OCI-LY7 (cell line): ENCODE results near the gene ZBTB9. TPM values are rescaled to one million over a fixed set of nuclear protein-coding genes. Genes with fewer than 3 reads are reported as not detected.
A peak's percentile ranks its signal among the peaks of the same experiment; 100 is the strongest.

Experiments
- BruUV-seq: library from RNA; stranded (reverse); fragments of 400-500 nt; replicated peaks from 2 replicates; lab custom pipeline; 2021; lab: Mats Ljungman, UMichigan
- CTCF ChIA-PET: fragments of 300-600 bp; sonication (Branson Sonifier 250); formaldehyde crosslinking; loops from one replicate; lab custom pipeline; 2022; ENCODE audit warnings: antibody characterized with exemption; ENCODE audit not compliant: unreplicated experiment; lab: Charles Lee
- POLR2A ChIA-PET: fragments of 300-600 bp; sonication (Branson Sonifier 250); formaldehyde crosslinking; loops from one replicate; lab custom pipeline; 2022; ENCODE audit warnings: antibody characterized with exemption; lab: Charles Lee
- DNase-seq: peaks from one replicate; pipeline ENCODE4 v3.0.0-alpha.2; 2015; ENCODE audit warnings: low spot score
- H2AFZ ChIP-seq: fragments of 200-600 bp; sonication (generic), shearing (Covaris generic); 2 replicates; pipeline ENCODE4 v1.6.1; 2014; ENCODE audit warnings: mild to moderate bottlenecking, antibody characterized with exemption, low read length, moderate library complexity
- H3K27ac ChIP-seq: fragments of 200-600 bp; sonication (generic); 2 replicates; pipeline ENCODE4 v1.5.1; 2014; ENCODE audit warnings: mixed run types, low read depth, mild to moderate bottlenecking, moderate library complexity, low read length, inconsistent platforms; ENCODE audit not compliant: poor library complexity, severe bottlenecking
- H3K36me3 ChIP-seq: fragments of 200-600 bp; sonication (generic); 2 replicates; pipeline ENCODE4 v1.6.1; 2014; ENCODE audit warnings: mild to moderate bottlenecking, antibody characterized with exemption, low read length, moderate library complexity, mixed read lengths; ENCODE audit not compliant: insufficient read depth
- H3K4me1 ChIP-seq: fragments of 200-600 bp; sonication (generic); 2 replicates; pipeline ENCODE4 v1.5.1; 2014; ENCODE audit warnings: mild to moderate bottlenecking, low read length; ENCODE audit not compliant: insufficient read depth, poor library complexity, severe bottlenecking
- H3K4me2 ChIP-seq: fragments of 200-600 bp; sonication (generic); 2 replicates; pipeline ENCODE4 v1.6.1; 2014; ENCODE audit warnings: mild to moderate bottlenecking, low read length
- H3K4me3 ChIP-seq: fragments of 200-600 bp; sonication (generic); 2 replicates; pipeline ENCODE4 v1.5.1; 2014; ENCODE audit warnings: mild to moderate bottlenecking, low read depth, low read length; ENCODE audit not compliant: poor library complexity, severe bottlenecking
- H3K79me2 ChIP-seq: fragments of 200-600 bp; sonication (generic); 2 replicates; pipeline ENCODE4 v1.6.1; 2016; ENCODE audit warnings: low read depth, mild to moderate bottlenecking, low read length, moderate library complexity, mixed read lengths; ENCODE audit not compliant: insufficient read depth
- H3K9me2 ChIP-seq: fragments of 200-600 bp; sonication (generic); 2 replicates; pipeline ENCODE4 v1.6.1; 2016; ENCODE audit warnings: mild to moderate bottlenecking, low read length, mixed read lengths; ENCODE audit not compliant: insufficient read depth
- H3K9me3 ChIP-seq: fragments of 200-600 bp; sonication (generic); 2 replicates; pipeline ENCODE4 v1.6.1; 2014; ENCODE audit warnings: mild to moderate bottlenecking, mixed run types, low read length, mixed read lengths
- H4K20me1 ChIP-seq: fragments of 200-600 bp; sonication (generic); 2 replicates; pipeline ENCODE4 v1.6.1; 2014; ENCODE audit warnings: mild to moderate bottlenecking, antibody characterized with exemption, low read length, moderate library complexity, mixed read lengths; ENCODE audit not compliant: insufficient read depth
- CTCF ChIP-seq: fragments of 200-600 bp; sonication (generic); conservative IDR thresholded peaks from 2 replicates; pipeline ENCODE4 v1.5.1; 2014; ENCODE audit warnings: mild to moderate bottlenecking, antibody characterized with exemption, low read length, moderate library complexity, mixed read lengths
- EZH2phosphoT487 ChIP-seq: fragments of 200-600 bp; sonication (generic); IDR thresholded peaks from 2 replicates; pipeline ENCODE4 v1.6.1; 2018; ENCODE audit warnings: low read depth, borderline replicate concordance, mild to moderate bottlenecking, mixed run types, antibody characterized with exemption, low read length, moderate library complexity, mixed read lengths
- intact Hi-C: fragments of 100-400 bp; cut with micrococcal nuclease; formaldehyde crosslinking; loops from one replicate; pipeline ENCODE4 v1.10.0; 2022; ENCODE audit not compliant: unreplicated experiment
- total RNA-seq, 2 experiments: library from RNA; depleted of rRNA in 1 of 2; stranded (reverse); fragments of >200 nt in 1 of 2; shearing (Covaris generic) in 1 of 2; gene quantifications; 2 replicates each; pipeline ENCODE4 v1.2.3, GENCODE V29; 2014 to 2022

Gene ZBTB9
- total RNA-seq, 2 experiments from 2014 or later: 6.8 to 7.7 TPM

GRCh38 chr6:33451606-33452005 is 2.8 kb upstream of the ZBTB9 start:
- intact Hi-C loops: no loop called here
- CTCF ChIA-PET: no interaction called here
- POLR2A ChIA-PET: no interaction called here
- Histone ChIP-seq H3K9me3 (no peaks in the 10 kb centered on the region), H3K79me2 (peaks cover 19% of the 10 kb centered on the region; the same call in 1 of the 2 replicates), H3K4me3 (no peak overlapping the region), H3K9me2 (no peaks in the 10 kb centered on the region), H3K36me3 (peaks cover 49% of the 10 kb centered on the region; the same call in 1 of the 2 replicates), H4K20me1 (no peaks in the 10 kb centered on the region), H3K4me1 (peaks cover 19% of the 10 kb centered on the region), H3K27ac (no peak overlapping the region), H2AFZ (no peak overlapping the region), H3K4me2 (no peak overlapping the region)
- BruUV-seq: no TSS peak
- TF ChIP-seq EZH2phosphoT487 (no peak), CTCF (no peak)
- DNase-seq: no peak

DNA sequence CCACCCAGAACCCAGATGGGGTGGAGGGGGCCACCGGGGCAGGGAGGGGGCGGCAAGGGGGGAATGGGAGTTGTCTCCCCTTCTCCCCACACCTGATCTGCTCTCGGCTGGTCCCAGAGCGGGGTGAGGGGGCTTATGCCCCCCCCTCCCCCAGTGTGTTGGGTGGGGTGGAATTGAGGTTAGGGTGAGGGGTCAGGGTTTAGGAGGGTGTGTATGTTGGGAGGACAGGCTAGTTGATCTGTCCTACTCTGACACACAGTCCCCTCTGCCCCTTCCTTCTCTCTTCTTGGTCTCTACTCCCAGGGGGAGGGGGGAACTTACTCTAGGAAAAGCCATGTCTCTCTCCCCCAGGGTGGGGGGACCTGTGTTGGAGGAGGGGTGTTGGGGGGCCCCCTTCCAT is 1.9 kb upstream of the ZBTB9 start:
- no TSS peak for BruUV-seq
- Histone ChIP-seq H3K9me3 (no peaks in the 10 kb centered on the region), H3K79me2 (peaks cover 19% of the 10 kb centered on the region; the same call in 1 of the 2 replicates), H3K36me3 (peaks cover 46% of the 10 kb centered on the region), H4K20me1 (no peaks in the 10 kb centered on the region), H2AFZ (no peak overlapping the region), H3K4me2 (peak overlapping the region; percentile 96; the same call in 1 of the 2 replicates), H3K4me3 (no peak overlapping the region), H3K4me1 (peaks cover 19% of the 10 kb centered on the region), H3K27ac (no peak overlapping the region), H3K9me2 (no peaks in the 10 kb centered on the region)
- TF ChIP-seq EZH2phosphoT487 (no peak), CTCF (no peak)
- POLR2A ChIA-PET: no interaction called here
- intact Hi-C loops: no loop called here
- CTCF ChIA-PET: interaction anchor here (0.6 to 0.7 kb wide), 2 partner anchors 10 to 18 kb away, joined by 6 to 13 read pairs; no protein-coding TSS in a partner anchor
- no peak for DNase-seq

DNA sequence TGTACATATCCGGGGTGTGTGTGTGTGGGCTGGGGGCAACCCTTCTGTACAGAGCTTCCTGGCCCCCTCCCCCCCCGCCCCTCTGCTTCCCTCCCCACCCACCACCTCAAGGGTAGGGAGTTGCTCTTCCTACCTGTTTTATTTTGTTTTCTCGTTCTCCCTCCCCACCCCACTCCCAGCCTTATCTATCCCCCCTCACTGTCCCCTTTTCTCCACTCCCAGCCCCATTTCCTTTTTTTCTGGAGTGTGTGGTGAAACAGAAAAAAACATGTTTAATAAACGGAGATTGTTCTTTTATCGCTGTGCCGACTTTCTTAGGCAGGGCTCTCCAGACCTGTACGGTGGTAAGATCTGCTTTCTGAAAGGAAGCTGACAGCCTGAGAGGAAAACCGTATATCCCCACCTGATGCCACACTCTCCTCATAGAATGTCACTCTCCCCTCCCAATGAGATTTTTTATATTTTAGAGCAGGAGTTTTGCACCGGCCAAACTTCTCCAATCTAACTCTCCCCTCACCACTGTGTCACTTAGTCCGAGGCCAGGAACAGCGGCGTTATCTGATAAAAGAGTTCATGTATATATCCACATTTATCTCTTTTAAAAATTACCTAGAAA is 875 bp upstream of the ZBTB9 start:
- Histone ChIP-seq H3K4me1 (peaks cover 19% of the 10 kb centered on the region), H3K4me2 (peak overlapping the region; percentile 96), H3K27ac (peak overlapping the region; percentile 30), H3K4me3 (peak overlapping the region; percentile 77), H3K9me3 (no peaks in the 10 kb centered on the region), H4K20me1 (no peaks in the 10 kb centered on the region), H2AFZ (peak overlapping the region; percentile 53; the same call in 1 of the 2 replicates), H3K36me3 (peaks cover 37% of the 10 kb centered on the region), H3K79me2 (peaks cover 19% of the 10 kb centered on the region; the same call in 1 of the 2 replicates), H3K9me2 (no peaks in the 10 kb centered on the region)
- CTCF ChIA-PET: interaction anchor here (1.8 kb wide), 1 partner anchor 22 kb away, joined by 4 read pairs; no protein-coding TSS in a partner anchor
- intact Hi-C loops: loop anchor here (1.0 to 2.0 kb wide), 2 partner anchors 22 to 117 kb away; no protein-coding TSS in a partner anchor
- DNase-seq: no peak
- no TSS peak for BruUV-seq
- TF ChIP-seq CTCF (no peak), EZH2phosphoT487 (no peak)
- POLR2A ChIA-PET: interaction anchor here (0.6 to 2.1 kb wide), 4 partner anchors 22 to 258 kb away, joined by 3 to 7 read pairs (median 4); partner anchors contain the start of gene UQCC2
